LNCaP clone FGC (cell line): ENCODE data around the gene PDLIM3.
A peak's percentile ranks its signal among the peaks of the same experiment; 100 is the strongest.

Source experiments
- DNase-seq: peaks from one replicate; pipeline ENCODE4 v3.0.0-alpha.2; 2011; ENCODE audit warnings: low read depth
- H3K4me3 ChIP-seq: 2 replicates; pipeline ENCODE4 v1.5.1; 2011; ENCODE audit warnings: mild to moderate bottlenecking, low read depth, low read length, control low read depth
- TF ChIP-seq, protein P1 (sequence below): IDR thresholded peaks from 2 replicates; pipeline ENCODE4 v1.5.1; 2012; ENCODE audit warnings: mild to moderate bottlenecking; ENCODE audit not compliant: control insufficient read depth, insufficient read depth; ENCODE audit errors: extremely low read depth

PDLIM3 gene

DNA sequence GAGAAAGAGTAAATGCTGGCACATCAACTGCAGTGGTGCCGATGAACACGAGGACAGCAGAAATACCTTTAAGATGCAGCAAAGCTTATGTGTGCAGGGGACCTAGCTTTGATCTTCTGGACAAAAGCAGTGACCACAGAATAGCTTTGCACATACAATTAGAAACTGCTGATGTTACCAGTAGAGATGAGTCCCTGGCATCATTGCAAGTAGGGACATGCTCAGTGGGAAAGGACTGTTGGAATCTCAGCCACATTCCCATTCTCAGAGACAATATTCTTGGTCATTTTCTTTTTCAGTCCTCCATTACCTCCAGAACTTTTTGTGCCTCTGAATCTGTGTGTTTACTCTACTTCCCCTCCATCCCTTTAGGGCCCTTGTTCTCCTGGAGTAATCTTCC, 16.9 kb upstream of the PDLIM3 start:
- H3K4me3 ChIP-seq, result no peak overlapping the region
- TF ChIP-seq, protein P1, sequence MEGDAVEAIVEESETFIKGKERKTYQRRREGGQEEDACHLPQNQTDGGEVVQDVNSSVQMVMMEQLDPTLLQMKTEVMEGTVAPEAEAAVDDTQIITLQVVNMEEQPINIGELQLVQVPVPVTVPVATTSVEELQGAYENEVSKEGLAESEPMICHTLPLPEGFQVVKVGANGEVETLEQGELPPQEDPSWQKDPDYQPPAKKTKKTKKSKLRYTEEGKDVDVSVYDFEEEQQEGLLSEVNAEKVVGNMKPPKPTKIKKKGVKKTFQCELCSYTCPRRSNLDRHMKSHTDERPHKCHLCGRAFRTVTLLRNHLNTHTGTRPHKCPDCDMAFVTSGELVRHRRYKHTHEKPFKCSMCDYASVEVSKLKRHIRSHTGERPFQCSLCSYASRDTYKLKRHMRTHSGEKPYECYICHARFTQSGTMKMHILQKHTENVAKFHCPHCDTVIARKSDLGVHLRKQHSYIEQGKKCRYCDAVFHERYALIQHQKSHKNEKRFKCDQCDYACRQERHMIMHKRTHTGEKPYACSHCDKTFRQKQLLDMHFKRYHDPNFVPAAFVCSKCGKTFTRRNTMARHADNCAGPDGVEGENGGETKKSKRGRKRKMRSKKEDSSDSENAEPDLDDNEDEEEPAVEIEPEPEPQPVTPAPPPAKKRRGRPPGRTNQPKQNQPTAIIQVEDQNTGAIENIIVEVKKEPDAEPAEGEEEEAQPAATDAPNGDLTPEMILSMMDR, result no peak
- no peak for DNase-seq

DNA sequence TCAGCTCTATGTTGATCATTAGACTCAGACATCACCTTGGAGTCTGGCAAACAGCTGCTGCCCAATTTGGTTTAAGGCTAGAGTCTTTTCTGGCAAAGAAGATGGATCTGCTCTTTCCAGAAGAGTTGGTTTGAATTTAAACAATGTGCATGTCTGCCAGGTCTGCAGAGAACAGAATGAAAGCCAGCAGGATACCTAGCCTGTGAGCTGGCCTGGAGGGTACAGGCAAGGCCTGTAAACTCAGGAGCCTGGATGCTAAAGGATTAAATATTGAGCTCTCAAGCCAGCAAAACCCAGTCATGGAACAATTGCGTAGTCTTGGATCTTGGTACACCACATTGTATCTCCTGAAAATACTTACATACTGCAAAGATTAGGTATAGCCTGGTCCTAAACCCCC, 15.6 kb upstream of the PDLIM3 start:
- DNase-seq, result no peak
- TF ChIP-seq, protein P1, result no peak
- no peak overlapping the region for H3K4me3 ChIP-seq

DNA sequence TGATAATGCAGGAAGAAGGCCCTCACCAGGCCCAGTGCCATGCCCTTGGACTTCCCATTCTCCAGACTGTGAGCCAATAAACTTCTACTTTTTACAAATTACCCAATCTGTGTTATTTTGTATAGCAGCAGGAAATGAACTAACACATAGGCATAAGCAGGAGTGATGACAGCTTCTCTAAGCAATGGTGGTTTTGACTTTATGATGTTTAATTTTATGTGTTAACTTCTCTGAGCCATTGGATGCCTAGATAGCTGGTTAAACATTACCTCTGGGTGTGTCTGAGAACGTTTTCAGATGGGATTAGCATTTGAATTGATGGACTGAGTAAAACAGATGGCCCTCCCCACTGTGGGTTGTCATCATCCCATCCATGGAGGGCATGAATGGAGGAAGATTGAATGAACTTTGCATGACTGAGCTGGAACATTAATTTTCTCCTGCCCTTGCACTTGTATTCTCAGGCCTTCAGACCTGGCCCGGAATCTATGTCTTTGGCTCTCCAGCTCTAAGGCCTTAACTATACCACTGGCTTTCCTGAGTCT, 13.9 kb upstream of the PDLIM3 start:
- TF ChIP-seq, protein P1, result no peak
- DNase-seq, result no peak
- H3K4me3 ChIP-seq, result no peak overlapping the region

DNA sequence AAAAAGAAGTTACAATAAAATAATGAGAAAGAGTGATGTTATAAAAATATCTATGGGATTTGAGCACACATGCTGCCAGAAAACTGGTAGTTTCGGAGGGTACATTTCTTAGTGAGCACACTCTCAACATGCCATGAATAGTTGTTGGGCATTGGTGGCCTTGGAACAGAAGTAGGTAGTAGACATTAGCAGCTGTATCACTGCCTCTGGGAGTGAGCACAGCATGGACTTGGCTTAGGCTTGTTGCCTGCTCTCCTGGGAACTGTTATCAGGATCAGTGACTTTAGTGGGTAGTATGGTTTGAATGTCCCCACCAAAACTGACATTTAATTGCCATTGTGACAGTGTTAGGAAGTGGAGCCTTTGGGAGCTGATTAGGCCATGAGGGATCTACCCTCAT, 13.3 kb upstream of the PDLIM3 start:
- no peak overlapping the region for H3K4me3 ChIP-seq
- TF ChIP-seq, protein P1, result no peak
- DNase-seq, result no peak

DNA sequence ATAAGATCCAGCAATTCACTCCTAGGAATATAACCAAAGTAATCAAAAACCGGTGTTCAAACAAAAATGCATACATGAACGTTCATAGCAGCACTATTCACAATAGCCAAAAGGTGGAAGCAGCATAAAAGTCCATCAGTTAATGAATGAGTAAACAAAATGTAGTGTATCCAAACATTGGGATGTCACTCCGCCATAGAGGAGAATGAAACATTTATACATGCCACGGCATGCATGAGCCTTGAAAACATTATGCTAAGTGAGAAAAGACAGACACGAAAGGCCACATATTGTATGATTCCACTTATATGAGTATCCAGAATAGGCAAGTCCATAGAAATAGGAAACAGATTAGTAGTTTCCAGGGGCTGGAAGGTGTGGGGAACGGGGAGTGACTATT, 11.0 kb upstream of the PDLIM3 start:
- H3K4me3 ChIP-seq, result no peak overlapping the region
- TF ChIP-seq, protein P1, result no peak
- no peak for DNase-seq

DNA sequence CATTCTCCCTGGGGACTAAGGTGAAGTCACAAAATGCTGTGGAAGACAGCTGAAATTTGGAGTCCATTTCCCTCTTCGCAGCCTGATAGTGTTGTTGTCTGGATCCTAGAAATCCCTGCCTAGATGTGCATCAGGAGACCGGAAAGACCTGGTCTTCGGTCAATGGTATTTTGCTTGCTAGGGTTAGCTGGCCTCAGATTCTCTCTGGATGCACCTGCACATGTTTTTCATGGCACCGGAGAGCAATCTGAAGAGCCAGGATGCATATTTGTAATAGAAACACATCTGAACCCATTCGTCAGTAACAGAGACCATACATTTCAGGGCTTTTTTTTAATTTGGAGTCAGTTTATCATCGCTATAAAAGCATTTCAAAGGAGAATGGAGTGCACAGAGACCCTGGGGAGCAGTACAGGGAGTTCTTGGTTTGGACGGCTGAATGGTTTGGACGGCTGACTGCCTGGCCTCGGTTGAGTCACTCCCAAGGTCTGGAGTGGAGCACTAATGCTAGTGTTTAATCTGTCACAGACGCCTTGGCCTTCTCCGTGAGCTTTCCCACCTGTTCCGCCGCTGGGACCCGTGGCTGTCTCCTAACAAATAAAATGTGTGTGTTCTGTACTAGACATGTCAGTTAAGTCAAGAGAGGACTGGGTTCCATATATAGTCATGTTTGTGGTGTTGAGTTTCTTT, 7.5 kb upstream of the PDLIM3 start:
- no peak overlapping the region for H3K4me3 ChIP-seq
- DNase-seq, result no peak
- TF ChIP-seq, protein P1, result no peak

DNA sequence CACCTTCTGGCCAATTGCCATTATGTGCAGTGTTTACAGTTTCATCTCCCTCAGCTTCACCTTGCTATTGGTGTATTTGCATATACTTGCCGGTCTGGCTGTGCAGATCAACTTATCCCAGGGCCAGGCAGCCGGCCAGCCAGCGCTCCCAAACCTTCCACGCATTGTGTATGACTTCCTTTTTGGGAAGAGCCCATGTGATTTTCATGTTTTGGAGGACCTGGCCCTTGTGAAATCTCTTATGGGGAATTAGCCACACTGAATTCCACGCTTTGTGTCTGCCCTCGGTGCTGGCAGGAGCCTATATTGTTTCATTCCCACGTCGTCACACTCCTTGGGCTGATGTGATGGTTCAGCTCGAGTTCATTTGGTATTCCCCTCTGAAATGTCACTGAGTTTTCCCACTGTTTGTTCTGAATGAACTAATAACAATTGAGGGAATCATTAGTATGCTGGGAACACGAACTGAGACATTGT, 6.0 kb upstream of the PDLIM3 start:
- TF ChIP-seq, protein P1, result no peak
- H3K4me3 ChIP-seq, result no peak overlapping the region
- peak; percentile 81 for DNase-seq
